ENCODE data around the gene ISG20.

- TF ChIP-seq CTCF (IDR thresholded peaks at IDR 0.05) (no peak), POLR2A (IDR thresholded peaks at IDR 0.05) (no peak)
Observed at GRCh38 chr15:88618686-88619085, 20.1 kb upstream of the ISG20 start.

All from right lobe of liver (tissue), 4 donors.